H1 (cell line): Measurements from ENCODE around the gene HIVEP2. TPM values are rescaled to one million over a fixed set of nuclear protein-coding genes. Genes with fewer than 3 reads are reported as not detected.

Experiments
- ATF3 ChIP-seq: IDR thresholded peaks from 2 replicates; pipeline ENCODE4 v1.6.1; 2011; ENCODE audit warnings: low read depth, mild to moderate bottlenecking, low read length; ENCODE audit not compliant: insufficient read depth
- YY1 ChIP-seq: IDR thresholded peaks from 2 replicates; pipeline ENCODE4 v1.6.1; 2011; ENCODE audit warnings: low read depth, mild to moderate bottlenecking, low read length
- polyA plus RNA-seq, 7 experiments: library from polyadenylated mRNA; depleted of rRNA in 3 of 7; stranded (reverse) in 5 of 7; unstranded in 2 of 7; fragments of >200 nt in 5 of 7; fragments of 200-250 nt in 2 of 7; gene quantifications; 1 replicate in 5 of 7; 2 replicates in 1 of 7; 4 replicates in 1 of 7; pipeline versions ENCODE4 v1.2.1 to v1.2.3, GENCODE V29; 2011 to 2013; ENCODE audit warnings: missing spikeins in 2 of 7, mixed read lengths in 2 of 7
- total RNA-seq: library from RNA; stranded (reverse); fragmentation: NEBNext Ultra II Directional; extraction: Animal tissue kit (Norgen Biotek cat#: 25700); gene quantifications from 2 replicates; pipeline ENCODE4 v1.2.1, GENCODE V29; 2021

Gene HIVEP2
- total and polyA plus RNA-seq, 2 of the 8 experiments (the other 6 are each of a cell fraction or from before 2014, with no cell fraction given): 2.2 to 6.1 TPM

- TF ChIP-seq ATF3 (no peak), YY1 (no peak)
Measured at GRCh38 chr6:142824426-142824825, 120.5 kb downstream of the HIVEP2 start (continued).
